T-helper 2 cell treated with Interferon-gamma antibody and Interleukin-4, amounts not matched to agents 100 ng/mL and 5 ng/mL, for 36 hours (primary cell): ENCODE data around the gene ZBTB3. TPM values are rescaled to one million over a fixed set of nuclear protein-coding genes. Genes with fewer than 3 reads are reported as not detected.
"Not testable (repeated sequence)": the region's sequence is repeated elsewhere in the genome, so short reads cannot be mapped to it uniquely, and the experiment has no call there.

Source experiments
- intact Hi-C: fragments of 100-400 bp; cut with micrococcal nuclease; formaldehyde crosslinking; loops from one replicate; pipeline ENCODE4 v1.15.1; 2023
- total RNA-seq: library from RNA; stranded (reverse); gene quantifications from 2 replicates; pipeline ENCODE4 v1.2.3, GENCODE V29; 2022

Gene ZBTB3
- total RNA-seq, 1 donor from 2014 or later: 12.9 TPM

- intact Hi-C loops: loop anchor here (1.0 to 2.0 kb wide), 5 partner anchors 8 to 120 kb away; partner anchors contain the start of genes SLC3A2, TAF6L and TTC9C
Observed at GRCh38 chr11:62760867-62761227, 6.9 kb upstream of the ZBTB3 start.

- intact Hi-C loops: no loop called here
Observed at GRCh38 chr11:62757846-62758788, 4.2 kb upstream of the ZBTB3 start.

- intact Hi-C loops: no loop called here
Observed at GRCh38 chr11:62755086-62755615, 1.2 kb upstream of the ZBTB3 start.

GRCh38 chr11:62752994-62753735 is 795 bp downstream of the ZBTB3 start:
- intact Hi-C loops: loop anchor here (1.0 kb wide), 4 partner anchors 8 to 44 kb away; partner anchors contain the start of genes POLR2G, TMEM179B and TTC9C

- intact Hi-C loops: no loop called here
Observed at GRCh38 chr11:62752177-62752785, 1.7 kb downstream of the ZBTB3 start.

- intact Hi-C loops: not testable (repeated sequence)
Observed at GRCh38 chr11:62749931-62750330, 4.0 kb downstream of the ZBTB3 start.

GRCh38 chr11:62747475-62748160 is 6.3 kb downstream of the ZBTB3 start:
- intact Hi-C loops: no loop called here

- intact Hi-C loops: loop anchor here (10.0 kb wide), 1 partner anchor 288 kb away; no protein-coding TSS in a partner anchor
Observed at GRCh38 chr11:62737196-62737595, 16.8 kb downstream of the ZBTB3 start.

GRCh38 chr11:62732830-62733229 is 21.1 kb downstream of the ZBTB3 start:
- intact Hi-C loops: loop anchor here (1.0 to 10.0 kb wide), 2 partner anchors 129 to 292 kb away; no protein-coding TSS in a partner anchor

- intact Hi-C loops: loop anchor here (10.0 kb wide), 1 partner anchor 295 kb away; no protein-coding TSS in a partner anchor
Observed at GRCh38 chr11:62730076-62730475, 23.9 kb downstream of the ZBTB3 start.

GRCh38 chr11:62728171-62728988 is 25.6 kb downstream of the ZBTB3 start, which contains the start of gene TTC9C:
TTC9C (plus strand) TSS chr11:62728486; CDS start chr11:62728849, 363 bp downstream.
- intact Hi-C loops: loop anchor here (1.0 to 2.0 kb wide), 5 partner anchors 25 to 82 kb away; partner anchors contain the start of genes GANAB, NXF1, POLR2G and TMEM179B

GRCh38 chr11:62727872-62728170 is 26.1 kb downstream of the ZBTB3 start:
- intact Hi-C loops: loop anchor here (1.0 to 2.0 kb wide), 14 partner anchors 19 to 153 kb away; partner anchors contain the start of genes C11orf98, CSKMT, GANAB and MTA2

GRCh38 chr11:62727165-62727871 is 26.6 kb downstream of the ZBTB3 start, which contains the start of gene HNRNPUL2:
HNRNPUL2 (minus strand) TSS chr11:62727457; CDS start chr11:62727156, 301 bp downstream.
- intact Hi-C loops: loop anchor here (1.0 to 2.0 kb wide), 9 partner anchors 18 to 154 kb away; partner anchors contain the start of genes C11orf98, CSKMT, MTA2 and TAF6L

GRCh38 chr11:62726915-62727164 is 27.1 kb downstream of the ZBTB3 start:
- intact Hi-C loops: loop anchor here (1.0 to 2.0 kb wide), 9 partner anchors 18 to 154 kb away; partner anchors contain the start of genes C11orf98, CSKMT, MTA2 and TAF6L

GRCh38 chr11:62726156-62726914 is 27.6 kb downstream of the ZBTB3 start:
- intact Hi-C loops: loop anchor here (2.0 kb wide), 1 partner anchor 62 kb away; the partner anchor contains the start of genes C11orf98 and CSKMT

- intact Hi-C loops: loop anchor here (2.0 kb wide), 1 partner anchor 61 kb away; the partner anchor contains the start of genes C11orf98 and CSKMT
Observed at GRCh38 chr11:62725646-62726045, 28.3 kb downstream of the ZBTB3 start.

GRCh38 chr11:62724171-62724570 is 29.8 kb downstream of the ZBTB3 start:
- intact Hi-C loops: no loop called here

GRCh38 chr11:62721994-62722393 is 32.0 kb downstream of the ZBTB3 start:
- intact Hi-C loops: no loop called here
